HEK293T (cell line): ENCODE results near the gene ATP2B2.

Experiments
- CTCF ChIA-PET: fragments of 350-600 bp; formaldehyde crosslinking; extraction: SDS; loops from one replicate; lab custom pipeline; 2021; ENCODE audit warnings: antibody characterized with exemption, inconsistent platforms; lab: Yijun Ruan, JAX
- POLR2A ChIA-PET: fragments of 350-600 bp; formaldehyde crosslinking; extraction: SDS; loops from one replicate; lab custom pipeline; 2020; ENCODE audit warnings: antibody characterized with exemption, inconsistent platforms; lab: Yijun Ruan, JAX
- DNase-seq: peaks from one replicate; pipeline ENCODE4 v3.0.0; 2012; ENCODE audit warnings: mixed read lengths; ENCODE audit errors: extremely low spot score
- ARNT ChIP-seq: fragments of 450-650 bp; IDR thresholded peaks from 2 replicates; pipeline ENCODE4 v1.6.1; 2017; ENCODE audit warnings: mild to moderate bottlenecking
- BHLHE40 ChIP-seq: fragments of 450-650 bp; IDR thresholded peaks from 2 replicates; pipeline ENCODE4 v1.6.1; 2016; ENCODE audit warnings: mild to moderate bottlenecking, moderate library complexity, borderline replicate concordance
- CTBP1 ChIP-seq: fragments of 450-650 bp; IDR thresholded peaks from 2 replicates; pipeline ENCODE4 v1.6.1; 2016; ENCODE audit warnings: borderline replicate concordance
- ELF4 ChIP-seq: fragments of 450-650 bp; IDR thresholded peaks from 2 replicates; pipeline ENCODE4 v1.6.1; 2017; ENCODE audit warnings: antibody characterized with exemption
- FOXA1 ChIP-seq: fragments of 450-650 bp; IDR thresholded peaks from 2 replicates; pipeline ENCODE4 v1.6.1; 2016; ENCODE audit warnings: mild to moderate bottlenecking
- FOXK2 ChIP-seq: fragments of 450-650 bp; IDR thresholded peaks from 2 replicates; pipeline ENCODE4 v1.6.1; 2016; ENCODE audit warnings: mild to moderate bottlenecking
- FOXM1 ChIP-seq: fragments of 450-650 bp; IDR thresholded peaks from 2 replicates; pipeline ENCODE4 v1.6.1; 2017; ENCODE audit warnings: mild to moderate bottlenecking, borderline replicate concordance
- HDGF ChIP-seq: fragments of 450-650 bp; IDR thresholded peaks from 2 replicates; pipeline ENCODE4 v1.6.1; 2017; ENCODE audit warnings: antibody characterized with exemption, borderline replicate concordance
- L3MBTL2 ChIP-seq: fragments of 450-650 bp; conservative IDR thresholded peaks from 2 replicates; pipeline ENCODE4 v1.6.1; 2016; ENCODE audit warnings: mild to moderate bottlenecking
- LEF1 ChIP-seq: fragments of 450-650 bp; IDR thresholded peaks from 2 replicates; pipeline ENCODE4 v1.6.1; 2017; ENCODE audit warnings: mild to moderate bottlenecking, borderline replicate concordance
- NFRKB ChIP-seq: fragments of 450-650 bp; IDR thresholded peaks from 2 replicates; pipeline ENCODE4 v1.6.1; 2016; ENCODE audit warnings: mild to moderate bottlenecking, moderate library complexity
- SP1 ChIP-seq: fragments of 450-650 bp; IDR thresholded peaks from 2 replicates; pipeline ENCODE4 v1.6.1; 2017
- SUZ12 ChIP-seq: fragments of 450-650 bp; IDR thresholded peaks from 2 replicates; pipeline ENCODE4 v1.6.1; 2016; ENCODE audit warnings: mild to moderate bottlenecking
- TARDBP ChIP-seq: fragments of 450-650 bp; IDR thresholded peaks from 2 replicates; pipeline ENCODE4 v1.6.1; 2016
- ZNF384 ChIP-seq: fragments of 450-650 bp; IDR thresholded peaks from 2 replicates; pipeline ENCODE4 v1.6.1; 2016
- TF ChIP-seq, protein P1 (sequence below): fragments of 450-650 bp; IDR thresholded peaks from 2 replicates; pipeline ENCODE4 v1.6.1; 2016

ATP2B2 gene

DNA sequence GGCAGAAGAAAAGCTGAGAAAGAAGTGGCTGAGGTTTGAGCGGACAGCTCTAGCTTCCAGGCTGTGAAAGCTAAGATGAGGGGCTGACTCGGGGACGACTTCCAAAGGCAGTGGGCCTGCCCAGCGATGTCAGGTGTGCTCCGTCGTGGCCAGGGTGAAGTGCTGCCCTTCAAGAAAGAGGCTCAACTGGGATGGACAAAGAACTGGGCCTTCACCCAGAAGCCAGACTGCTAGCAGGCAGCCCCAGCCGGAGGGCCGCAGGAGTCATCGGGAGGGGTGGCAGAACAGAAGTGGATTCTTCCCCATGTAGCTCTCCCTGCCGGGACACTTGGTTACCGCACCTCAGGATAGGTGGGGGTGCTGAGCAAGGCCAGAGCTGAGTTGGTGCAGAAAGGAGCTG is 171.3 kb downstream of the ATP2B2 start:
- TF ChIP-seq NFRKB (no peak), SUZ12 (no peak), FOXK2 (no peak), FOXM1 (no peak), HDGF (no peak), BHLHE40 (no peak), LEF1 (no peak), ZNF384 (no peak), SP1 (no peak), FOXA1 (no peak), L3MBTL2 (no peak)
- TF ChIP-seq, protein P1, sequence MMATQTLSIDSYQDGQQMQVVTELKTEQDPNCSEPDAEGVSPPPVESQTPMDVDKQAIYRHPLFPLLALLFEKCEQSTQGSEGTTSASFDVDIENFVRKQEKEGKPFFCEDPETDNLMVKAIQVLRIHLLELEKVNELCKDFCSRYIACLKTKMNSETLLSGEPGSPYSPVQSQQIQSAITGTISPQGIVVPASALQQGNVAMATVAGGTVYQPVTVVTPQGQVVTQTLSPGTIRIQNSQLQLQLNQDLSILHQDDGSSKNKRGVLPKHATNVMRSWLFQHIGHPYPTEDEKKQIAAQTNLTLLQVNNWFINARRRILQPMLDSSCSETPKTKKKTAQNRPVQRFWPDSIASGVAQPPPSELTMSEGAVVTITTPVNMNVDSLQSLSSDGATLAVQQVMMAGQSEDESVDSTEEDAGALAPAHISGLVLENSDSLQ = no peak
- DNase-seq = no peak
- ChIA-PET POLR2A (no interaction called here), CTCF (interaction anchor here (1.4 kb wide), 1 partner anchor 10 kb away, joined by 5 read pairs; no protein-coding TSS in a partner anchor)

GRCh38 chr3:10333349-10333650 is 172.1 kb downstream of the ATP2B2 start:
- ChIA-PET CTCF (no interaction called here), POLR2A (no interaction called here)
- no peak for DNase-seq
- TF ChIP-seq ELF4 = no peak
- TF ChIP-seq CTBP1 = no peak
- TF ChIP-seq FOXK2 = no peak
- TF ChIP-seq L3MBTL2 = no peak
- TF ChIP-seq SUZ12 = no peak
- TF ChIP-seq LEF1 = no peak
- TF ChIP-seq TARDBP = no peak
- no peak for TF ChIP-seq HDGF
- TF ChIP-seq ZNF384 = no peak
- no peak for TF ChIP-seq NFRKB

- no peak for DNase-seq
- ChIA-PET POLR2A (no interaction called here), CTCF (no interaction called here)
- TF ChIP-seq HDGF (no peak), FOXM1 (no peak), SUZ12 (no peak), NFRKB (no peak), CTBP1 (no peak), TARDBP (no peak), SP1 (no peak), FOXA1 (no peak), LEF1 (no peak), ARNT (no peak), FOXK2 (no peak), ZNF384 (no peak), L3MBTL2 (no peak), BHLHE40 (no peak), ELF4 (no peak)
- TF ChIP-seq, protein P1 = no peak
Measured at GRCh38 chr3:10332481-10333348, 172.7 kb downstream of the ATP2B2 start.

DNA sequence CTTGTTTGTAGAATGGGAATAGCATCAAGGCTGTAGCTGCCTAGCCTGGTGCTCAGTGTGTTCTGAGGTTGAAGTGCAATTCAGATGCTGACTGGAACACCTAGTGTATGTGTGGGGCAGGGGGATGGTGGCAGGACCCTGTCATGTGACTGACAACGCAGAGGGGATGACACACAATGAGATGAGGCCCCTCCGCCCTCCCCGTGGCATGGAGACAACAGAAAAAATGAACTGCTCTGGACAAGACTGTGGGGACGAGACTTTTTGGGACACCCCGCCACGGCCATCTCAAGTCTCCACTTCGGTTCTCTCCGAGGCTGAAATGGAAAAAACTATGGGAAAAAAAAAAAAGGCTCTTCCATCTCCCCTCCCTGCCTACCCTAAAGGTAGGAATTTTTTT is 174.1 kb downstream of the ATP2B2 start:
- CTCF ChIA-PET = interaction anchor here (0.9 kb wide), 1 partner anchor 13 kb away, joined by 3 read pairs; no protein-coding TSS in a partner anchor

DNA sequence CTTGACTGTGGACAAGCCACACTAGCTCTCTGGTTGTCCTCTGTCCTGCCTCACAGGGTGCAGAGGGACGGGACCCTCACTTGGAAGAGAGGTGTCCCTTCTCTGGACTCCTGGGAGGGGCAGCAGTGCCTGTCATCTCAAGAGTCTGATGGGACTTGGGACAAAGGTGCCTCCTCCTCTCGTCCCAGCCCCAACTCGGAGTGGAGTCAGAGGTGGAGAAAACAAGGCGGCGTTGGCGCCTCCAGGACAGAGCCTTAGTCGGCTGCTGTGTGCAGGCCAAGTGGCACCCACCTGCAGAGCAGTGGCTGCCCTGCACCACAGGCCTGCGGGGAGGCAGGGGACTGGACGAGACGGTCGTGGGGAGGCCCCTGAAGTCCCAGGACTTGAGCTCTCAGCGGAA is 175.1 kb downstream of the ATP2B2 start:
- ChIA-PET POLR2A (no interaction called here), CTCF (interaction anchor here (0.9 kb wide), 1 partner anchor 14 kb away, joined by 3 read pairs; no protein-coding TSS in a partner anchor)
- TF ChIP-seq CTBP1 (no peak), L3MBTL2 (no peak), TARDBP (no peak), ZNF384 (no peak), SP1 (no peak), FOXM1 (no peak), LEF1 (no peak), FOXK2 (no peak), ELF4 (no peak), NFRKB (no peak), ARNT (no peak)
- TF ChIP-seq, protein P1 = no peak
- DNase-seq = no peak

More for the DNA sequence above, 174.1 kb downstream of the ATP2B2 start:
- TF ChIP-seq NFRKB (no peak), SP1 (no peak), FOXK2 (no peak), ELF4 (no peak), LEF1 (no peak), CTBP1 (no peak), SUZ12 (no peak), L3MBTL2 (no peak), BHLHE40 (no peak), ZNF384 (no peak), FOXA1 (no peak), FOXM1 (no peak), TARDBP (no peak)
- TF ChIP-seq, protein P1 = no peak
- POLR2A ChIA-PET = interaction anchor here (1.0 kb wide), 1 partner anchor 11 kb away, joined by 3 read pairs; the partner anchor contains the start of gene SEC13
- DNase-seq = no peak

DNA sequence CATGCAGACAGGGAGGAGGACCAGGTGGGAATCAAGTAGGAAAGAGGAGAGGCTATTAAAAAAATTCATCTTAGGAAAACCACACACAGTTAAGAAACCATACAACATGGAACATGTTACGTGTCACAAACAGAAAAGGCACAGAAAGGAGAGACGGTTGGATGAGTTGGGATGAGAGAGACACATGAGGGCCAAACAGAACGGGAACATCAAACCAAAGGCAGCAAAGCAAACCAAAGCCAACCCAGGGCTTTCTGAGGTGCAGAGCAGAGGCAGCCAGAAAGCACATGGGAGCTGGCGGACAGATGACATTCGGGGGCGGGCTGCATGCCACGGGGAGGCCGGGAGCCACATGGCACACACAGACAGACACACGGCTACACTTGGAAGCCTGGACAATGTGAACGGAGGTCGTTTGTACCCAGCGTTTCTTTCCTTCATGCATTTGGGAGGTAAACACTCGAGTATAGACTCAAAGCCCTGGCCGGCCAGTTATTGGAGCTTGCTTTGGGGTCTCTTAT is 175.8 kb downstream of the ATP2B2 start:
- POLR2A ChIA-PET = no interaction called here
- no peak for DNase-seq
- TF ChIP-seq SUZ12 = no peak
- TF ChIP-seq CTBP1 = no peak
- TF ChIP-seq BHLHE40 = no peak
- CTCF ChIA-PET = no interaction called here
